H9 (cell line): ENCODE results near the gene POC5. TPM values are rescaled to one million over a fixed set of nuclear protein-coding genes. Genes with fewer than 3 reads are reported as not detected.

Source experiments
- DNase-seq: peaks from one replicate; pipeline ENCODE4 v3.0.0-alpha.2; 2017
- H2AFZ ChIP-seq: one replicate; pipeline ENCODE4 v1.6.1; 2013; ENCODE audit warnings: mild to moderate bottlenecking, low read length, control low read depth, moderate library complexity
- H2AK5ac ChIP-seq: 2 replicates; pipeline ENCODE4 v1.6.1; 2013; ENCODE audit warnings: low read length, control low read depth, mixed read lengths; ENCODE audit not compliant: insufficient read length
- H2BK120ac ChIP-seq: one replicate; pipeline ENCODE4 v1.6.1; 2013; ENCODE audit warnings: low read depth, mild to moderate bottlenecking, low read length, control low read depth, inconsistent platforms; ENCODE audit not compliant: poor library complexity, severe bottlenecking
- H2BK12ac ChIP-seq: 2 replicates; pipeline ENCODE4 v1.6.1; 2013; ENCODE audit warnings: low read length, control low read depth, mixed read lengths, low read depth; ENCODE audit not compliant: insufficient read length
- H2BK15ac ChIP-seq: 2 replicates; pipeline ENCODE4 v1.6.1; 2013; ENCODE audit warnings: low read depth, low read length, control low read depth
- H2BK20ac ChIP-seq: one replicate; pipeline ENCODE4 v1.6.1; 2013; ENCODE audit warnings: low read depth, mild to moderate bottlenecking, low read length, control low read depth, inconsistent platforms; ENCODE audit not compliant: poor library complexity, severe bottlenecking
- H2BK5ac ChIP-seq: 2 replicates; pipeline ENCODE4 v1.6.1; 2013; ENCODE audit warnings: low read length, control low read depth, mixed read lengths; ENCODE audit not compliant: insufficient read length
- H3K14ac ChIP-seq: 2 replicates; pipeline ENCODE4 v1.6.1; 2013; ENCODE audit warnings: low read length, control low read depth; ENCODE audit not compliant: insufficient read depth
- H3K18ac ChIP-seq: 2 replicates; pipeline ENCODE4 v1.6.1; 2013; ENCODE audit warnings: low read depth, mild to moderate bottlenecking, mixed read lengths, low read length, control low read depth; ENCODE audit not compliant: insufficient read length
- H3K23ac ChIP-seq: 2 replicates; pipeline ENCODE4 v1.6.1; 2013; ENCODE audit warnings: low read length, control low read depth, mixed read lengths, low read depth; ENCODE audit not compliant: insufficient read length
- H3K23me2 ChIP-seq: 2 replicates; pipeline ENCODE4 v1.6.1; 2013; ENCODE audit warnings: low read depth, mild to moderate bottlenecking, mixed read lengths, low read length, control low read depth; ENCODE audit not compliant: insufficient read length, poor library complexity, severe bottlenecking
- H3K27ac ChIP-seq: 2 replicates; pipeline ENCODE4 v1.5.1; 2013; ENCODE audit warnings: low read length, control low read depth, mixed read lengths, low read depth; ENCODE audit not compliant: insufficient read length
- H3K27me3 ChIP-seq: 2 replicates; pipeline ENCODE4 v1.6.1; 2013; ENCODE audit warnings: low read length, control low read depth, inconsistent platforms; ENCODE audit not compliant: insufficient read depth
- H3K4ac ChIP-seq: 2 replicates; pipeline ENCODE4 v1.6.1; 2013; ENCODE audit warnings: low read depth, mild to moderate bottlenecking, control low read depth, inconsistent platforms, low read length, moderate library complexity
- H3K4me1 ChIP-seq: 2 replicates; pipeline ENCODE4 v1.6.1; 2013; ENCODE audit warnings: low read length, control low read depth, inconsistent platforms; ENCODE audit not compliant: insufficient read depth
- H3K4me2 ChIP-seq: 2 replicates; pipeline ENCODE4 v1.6.1; 2013; ENCODE audit warnings: low read length, control low read depth, mixed read lengths; ENCODE audit not compliant: insufficient read length, insufficient read depth
- H3K56ac ChIP-seq: 2 replicates; pipeline ENCODE4 v1.6.1; 2013; ENCODE audit warnings: low read depth, mild to moderate bottlenecking, mixed read lengths, low read length, control low read depth; ENCODE audit not compliant: insufficient read length
- H3K79me1 ChIP-seq: 2 replicates; pipeline ENCODE4 v1.6.1; 2013; ENCODE audit warnings: low read depth, mild to moderate bottlenecking, moderate library complexity, low read length, control low read depth, inconsistent platforms; ENCODE audit not compliant: insufficient read depth, poor library complexity, severe bottlenecking
- H3K79me2 ChIP-seq: 2 replicates; pipeline ENCODE4 v1.6.1; 2013; ENCODE audit warnings: low read length, control low read depth, inconsistent platforms; ENCODE audit not compliant: insufficient read depth
- H3K9ac ChIP-seq: 2 replicates; pipeline ENCODE4 v1.6.1; 2013; ENCODE audit warnings: low read length, control low read depth, mixed read lengths; ENCODE audit not compliant: insufficient read length; ENCODE audit errors: extremely low read depth
- H3K9me3 ChIP-seq: one replicate; pipeline ENCODE4 v1.6.1; 2013; ENCODE audit warnings: low read depth, low read length, inconsistent platforms; ENCODE audit not compliant: control insufficient read depth
- H3T11ph ChIP-seq: one replicate; pipeline ENCODE4 v1.6.1; 2013; ENCODE audit warnings: mild to moderate bottlenecking, low read length, control low read depth, inconsistent platforms
- H4K20me1 ChIP-seq: one replicate; pipeline ENCODE4 v1.6.1; 2013; ENCODE audit not compliant: control insufficient read depth, insufficient read length, insufficient read depth
- H4K5ac ChIP-seq: 2 replicates; pipeline ENCODE4 v1.6.1; 2013; ENCODE audit warnings: low read depth, mild to moderate bottlenecking, mixed read lengths, low read length, control low read depth; ENCODE audit not compliant: insufficient read length
- H4K8ac ChIP-seq: replicated peaks from 2 replicates; pipeline ENCODE4 v1.6.1; 2013; ENCODE audit warnings: low read length, control low read depth, mixed read lengths, low read depth; ENCODE audit not compliant: insufficient read length
- H4K91ac ChIP-seq: 2 replicates; pipeline ENCODE4 v1.6.1; 2013; ENCODE audit warnings: low read depth, mild to moderate bottlenecking, moderate library complexity, mixed read lengths, low read length, control low read depth; ENCODE audit not compliant: insufficient read length
- H3K27ac Mint-ChIP-seq, 3 experiments: 2 replicates in 2 of 3; 3 replicates in 1 of 3; pipeline ENCODE4 v1.8.0; 2020 to 2021; ENCODE audit warnings: mixed read lengths in 3 of 3, mild to moderate bottlenecking in 1 of 3, moderate library complexity in 1 of 3
- H3K27me3 Mint-ChIP-seq: 2 replicates; pipeline ENCODE4 v1.8.0; 2021; ENCODE audit warnings: low read depth, mild to moderate bottlenecking, moderate library complexity, mixed read lengths
- H3K36me3 Mint-ChIP-seq, 3 experiments: 2 replicates in 2 of 3; 3 replicates in 1 of 3; pipeline ENCODE4 v1.8.0; 2020 to 2021; ENCODE audit warnings: low read depth in 3 of 3, mixed read lengths in 3 of 3; ENCODE audit not compliant: insufficient read depth in 1 of 3
- H3K4me1 Mint-ChIP-seq, 2 experiments: 2 replicates each; pipeline ENCODE4 v1.8.0; 2020; ENCODE audit warnings: mixed read lengths in 2 of 2
- H3K4me3 Mint-ChIP-seq, 2 experiments: 2 replicates in 1 of 2; 3 replicates in 1 of 2; pipeline ENCODE4 v1.8.0; 2020 to 2021; ENCODE audit warnings: mild to moderate bottlenecking in 2 of 2, mixed read lengths in 2 of 2, moderate library complexity in 1 of 2
- H3K9me3 Mint-ChIP-seq, 2 experiments: 2 replicates in 1 of 2; 3 replicates in 1 of 2; pipeline ENCODE4 v1.8.0; 2020; ENCODE audit warnings: mild to moderate bottlenecking in 2 of 2, mixed read lengths in 2 of 2, moderate library complexity in 1 of 2
- WGBS: extraction: QIAGEN DNeasy Blood & Tissue Kit; methylation state at CpG from one replicate; pipeline ENCODE4 v1.1.7; 2013; ENCODE audit warnings: missing lambda C conversion rate, low lambda C conversion rate, mixed read lengths; ENCODE audit not compliant: insufficient read length; ENCODE audit errors: extremely low coverage; 5-methylcytosine and 5-hydroxymethylcytosine counted together
- total RNA-seq: library from RNA; stranded (reverse); gene quantifications from 2 replicates; pipeline ENCODE4 v1.2.1, GENCODE V29; 2021
- TF ChIP-seq, protein P1 (sequence below): fragments of 200-600 bp; sonication (generic); conservative IDR thresholded peaks from 3 replicates; pipeline ENCODE4 v1.8.0; 2021; ENCODE audit warnings: antibody characterized with exemption, mild to moderate bottlenecking

POC5 gene
- total RNA-seq, 1 experiment from 2014 or later = 12.2 TPM

DNA sequence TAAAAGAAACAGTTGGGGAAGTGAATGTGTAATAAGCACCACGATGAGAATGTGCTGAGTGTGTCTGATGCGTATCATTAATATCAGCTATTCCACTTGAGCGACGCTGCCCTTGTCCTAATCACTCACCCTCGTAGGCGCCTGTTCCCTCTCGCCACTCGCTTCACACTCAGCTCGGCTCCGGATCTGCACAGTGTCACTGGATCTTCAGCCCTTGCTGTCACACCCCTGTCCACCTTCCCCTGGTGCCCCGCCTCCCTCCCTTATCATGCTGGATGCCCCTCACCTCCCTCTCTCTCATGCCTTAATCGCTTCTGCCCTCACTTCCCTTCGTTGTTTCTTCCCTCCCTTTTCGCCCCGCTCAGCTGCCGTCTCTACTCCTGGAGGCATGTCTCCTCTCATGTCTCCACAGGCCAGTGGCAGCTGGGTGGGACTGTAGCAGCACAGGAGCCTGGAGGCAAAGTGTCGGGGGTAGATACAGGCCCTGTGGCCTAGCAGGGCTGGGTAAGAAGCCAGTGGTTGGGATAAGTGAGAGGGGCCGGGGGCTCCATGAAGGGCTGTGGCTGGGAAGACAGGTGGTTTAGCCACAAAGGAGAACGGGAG is 62.4 kb downstream of the POC5 start:
- Histone ChIP-seq H3K79me2 (no peaks in the 10 kb centered on the region), H3K4me1 (no peaks in the 10 kb centered on the region; the same call in 1 of the 2 replicates), H3K23me2 (no peaks in the 10 kb centered on the region), H3K56ac (no peak overlapping the region), H3T11ph (no peak overlapping the region), H2BK120ac (no peak overlapping the region), H3K18ac (no peak overlapping the region), H3K79me1 (no peaks in the 10 kb centered on the region), H2BK5ac (no peak overlapping the region), H3K4me2 (no peak overlapping the region), H2BK12ac (no peak overlapping the region), H3K27ac (no peak overlapping the region), H3K9me3 (no peaks in the 10 kb centered on the region), H4K20me1 (no peaks in the 10 kb centered on the region), H2AFZ (no peak overlapping the region), H3K14ac (no peak overlapping the region), H3K27me3 (no peaks in the 10 kb centered on the region), H2BK20ac (no peak overlapping the region), H2BK15ac (no peak overlapping the region), H4K91ac (no peak overlapping the region), H4K8ac (no peak overlapping the region), H2AK5ac (no peak overlapping the region), H4K5ac (no peak overlapping the region), H3K23ac (no peak overlapping the region), H3K9ac (no peak overlapping the region), H3K4ac (no peak overlapping the region)
- H3K27ac Mint-ChIP-seq = peak overlapping the region in 2 of 3 experiments; percentile 10 to 69; a peak in 2 of 7 replicates
- no peaks in the 10 kb centered on the region for H3K36me3 Mint-ChIP-seq
- whole genome bisulfite sequencing = no CpG with 5 or more reads among the region's 19 CpGs
- no peak overlapping the region for H3K4me3 Mint-ChIP-seq
- no peak for DNase-seq
- peaks cover 0 to 22% of the 10 kb centered on the region in 2 experiments; a peak in 2 of 4 replicates for H3K4me1 Mint-ChIP-seq
- TF ChIP-seq, protein P1, sequence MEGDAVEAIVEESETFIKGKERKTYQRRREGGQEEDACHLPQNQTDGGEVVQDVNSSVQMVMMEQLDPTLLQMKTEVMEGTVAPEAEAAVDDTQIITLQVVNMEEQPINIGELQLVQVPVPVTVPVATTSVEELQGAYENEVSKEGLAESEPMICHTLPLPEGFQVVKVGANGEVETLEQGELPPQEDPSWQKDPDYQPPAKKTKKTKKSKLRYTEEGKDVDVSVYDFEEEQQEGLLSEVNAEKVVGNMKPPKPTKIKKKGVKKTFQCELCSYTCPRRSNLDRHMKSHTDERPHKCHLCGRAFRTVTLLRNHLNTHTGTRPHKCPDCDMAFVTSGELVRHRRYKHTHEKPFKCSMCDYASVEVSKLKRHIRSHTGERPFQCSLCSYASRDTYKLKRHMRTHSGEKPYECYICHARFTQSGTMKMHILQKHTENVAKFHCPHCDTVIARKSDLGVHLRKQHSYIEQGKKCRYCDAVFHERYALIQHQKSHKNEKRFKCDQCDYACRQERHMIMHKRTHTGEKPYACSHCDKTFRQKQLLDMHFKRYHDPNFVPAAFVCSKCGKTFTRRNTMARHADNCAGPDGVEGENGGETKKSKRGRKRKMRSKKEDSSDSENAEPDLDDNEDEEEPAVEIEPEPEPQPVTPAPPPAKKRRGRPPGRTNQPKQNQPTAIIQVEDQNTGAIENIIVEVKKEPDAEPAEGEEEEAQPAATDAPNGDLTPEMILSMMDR = no peak
- peaks cover 2% of the 10 kb centered on the region for H3K27me3 Mint-ChIP-seq
- no peaks in the 10 kb centered on the region for H3K9me3 Mint-ChIP-seq
